ENCODE results near the gene CNOT9.

DNA sequence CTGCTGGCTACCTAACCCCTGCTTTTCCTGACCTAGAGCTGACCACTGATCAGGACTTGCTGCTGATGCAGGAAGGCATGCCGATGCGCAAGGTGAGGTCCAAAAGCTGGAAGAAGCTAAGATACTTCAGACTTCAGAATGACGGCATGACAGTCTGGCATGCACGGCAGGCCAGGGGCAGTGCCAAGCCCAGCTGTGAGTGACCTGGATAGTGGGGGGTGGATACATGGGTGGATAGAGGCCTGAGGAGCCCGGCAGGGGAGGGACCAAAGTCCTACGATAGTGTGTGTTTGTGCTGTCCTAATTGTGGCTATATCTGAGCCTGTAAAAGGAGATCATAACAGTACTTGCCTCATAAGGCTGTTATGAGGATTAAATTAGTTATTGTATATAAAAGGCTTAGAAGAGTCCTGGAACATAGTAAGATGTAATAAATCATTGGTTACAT is 47.3 kb downstream of the CNOT9 start:
- TF ChIP-seq, protein P1, sequence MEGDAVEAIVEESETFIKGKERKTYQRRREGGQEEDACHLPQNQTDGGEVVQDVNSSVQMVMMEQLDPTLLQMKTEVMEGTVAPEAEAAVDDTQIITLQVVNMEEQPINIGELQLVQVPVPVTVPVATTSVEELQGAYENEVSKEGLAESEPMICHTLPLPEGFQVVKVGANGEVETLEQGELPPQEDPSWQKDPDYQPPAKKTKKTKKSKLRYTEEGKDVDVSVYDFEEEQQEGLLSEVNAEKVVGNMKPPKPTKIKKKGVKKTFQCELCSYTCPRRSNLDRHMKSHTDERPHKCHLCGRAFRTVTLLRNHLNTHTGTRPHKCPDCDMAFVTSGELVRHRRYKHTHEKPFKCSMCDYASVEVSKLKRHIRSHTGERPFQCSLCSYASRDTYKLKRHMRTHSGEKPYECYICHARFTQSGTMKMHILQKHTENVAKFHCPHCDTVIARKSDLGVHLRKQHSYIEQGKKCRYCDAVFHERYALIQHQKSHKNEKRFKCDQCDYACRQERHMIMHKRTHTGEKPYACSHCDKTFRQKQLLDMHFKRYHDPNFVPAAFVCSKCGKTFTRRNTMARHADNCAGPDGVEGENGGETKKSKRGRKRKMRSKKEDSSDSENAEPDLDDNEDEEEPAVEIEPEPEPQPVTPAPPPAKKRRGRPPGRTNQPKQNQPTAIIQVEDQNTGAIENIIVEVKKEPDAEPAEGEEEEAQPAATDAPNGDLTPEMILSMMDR (IDR thresholded peaks at IDR 0.05): no peak
- TF ChIP-seq POLR2A (IDR thresholded peaks at IDR 0.05) (no peak), POLR2AphosphoS5 (IDR thresholded peaks at IDR 0.05; ENCODE audit: insufficient read depth in 1 of 2, low read depth in 1 of 2) (no peak)
